Measurements from ENCODE around the gene MED25. TPM values are rescaled to one million over a fixed set of nuclear protein-coding genes. Genes with fewer than 3 reads are reported as not detected.

MED25 gene
- total and polyA plus RNA-seq, 2 of the 8 experiments (the other 6 are each of a cell fraction or from before 2014, with no cell fraction given), result 21.6 to 71.4 TPM

- TF ChIP-seq, protein P1, sequence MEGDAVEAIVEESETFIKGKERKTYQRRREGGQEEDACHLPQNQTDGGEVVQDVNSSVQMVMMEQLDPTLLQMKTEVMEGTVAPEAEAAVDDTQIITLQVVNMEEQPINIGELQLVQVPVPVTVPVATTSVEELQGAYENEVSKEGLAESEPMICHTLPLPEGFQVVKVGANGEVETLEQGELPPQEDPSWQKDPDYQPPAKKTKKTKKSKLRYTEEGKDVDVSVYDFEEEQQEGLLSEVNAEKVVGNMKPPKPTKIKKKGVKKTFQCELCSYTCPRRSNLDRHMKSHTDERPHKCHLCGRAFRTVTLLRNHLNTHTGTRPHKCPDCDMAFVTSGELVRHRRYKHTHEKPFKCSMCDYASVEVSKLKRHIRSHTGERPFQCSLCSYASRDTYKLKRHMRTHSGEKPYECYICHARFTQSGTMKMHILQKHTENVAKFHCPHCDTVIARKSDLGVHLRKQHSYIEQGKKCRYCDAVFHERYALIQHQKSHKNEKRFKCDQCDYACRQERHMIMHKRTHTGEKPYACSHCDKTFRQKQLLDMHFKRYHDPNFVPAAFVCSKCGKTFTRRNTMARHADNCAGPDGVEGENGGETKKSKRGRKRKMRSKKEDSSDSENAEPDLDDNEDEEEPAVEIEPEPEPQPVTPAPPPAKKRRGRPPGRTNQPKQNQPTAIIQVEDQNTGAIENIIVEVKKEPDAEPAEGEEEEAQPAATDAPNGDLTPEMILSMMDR (IDR thresholded peaks at IDR 0.05; ENCODE audit: control extremely low read depth in 1 of 3, insufficient read depth in 1 of 3, low read depth in 1 of 3, low read length in 3 of 3), result peak in 1 of 3 experiments; percentile 12; a peak in 1 of 4 replicates
- TF ChIP-seq EZH2 (IDR thresholded peaks at IDR 0.05; ENCODE audit: low read depth, low read length, severe bottlenecking) (no peak), TAF7 (optimal IDR thresholded peaks at IDR 0.05; ENCODE audit: borderline replicate concordance, low read depth, low read length) (no peak), CBX8 (IDR thresholded peaks at IDR 0.05; ENCODE audit: borderline replicate concordance, low read depth, low read length) (no peak), POU5F1 (IDR thresholded peaks at IDR 0.05; ENCODE audit: low read depth, low read length) (no peak), ATF3 (IDR thresholded peaks at IDR 0.05; ENCODE audit: insufficient read depth, low read depth, low read length) (no peak), KDM5A (IDR thresholded peaks at IDR 0.05; ENCODE audit: low read length) (no peak), BRCA1 (IDR thresholded peaks at IDR 0.05; ENCODE audit: low read depth, low read length) (no peak), CTBP2 (IDR thresholded peaks at IDR 0.05; ENCODE audit: borderline replicate concordance, insufficient read depth, insufficient read length, low read length) (no peak), PHF8 (conservative IDR thresholded peaks at IDR 0.05; ENCODE audit: low read depth, low read length) (no peak), NRF1 (IDR thresholded peaks at IDR 0.05; ENCODE audit: low read depth, low read length) (no peak), SAP30 (IDR thresholded peaks at IDR 0.05; ENCODE audit: insufficient read depth, insufficient replicate concordance, low read length) (no peak), ASH2L (IDR thresholded peaks at IDR 0.05; ENCODE audit: low read length) (no peak), FOSL1 (IDR thresholded peaks at IDR 0.05; ENCODE audit: insufficient read depth, low read depth, low read length) (no peak), KDM1A (IDR thresholded peaks at IDR 0.05; ENCODE audit: borderline replicate concordance, low read length) (no peak)
- TF ChIP-seq, protein P2, sequence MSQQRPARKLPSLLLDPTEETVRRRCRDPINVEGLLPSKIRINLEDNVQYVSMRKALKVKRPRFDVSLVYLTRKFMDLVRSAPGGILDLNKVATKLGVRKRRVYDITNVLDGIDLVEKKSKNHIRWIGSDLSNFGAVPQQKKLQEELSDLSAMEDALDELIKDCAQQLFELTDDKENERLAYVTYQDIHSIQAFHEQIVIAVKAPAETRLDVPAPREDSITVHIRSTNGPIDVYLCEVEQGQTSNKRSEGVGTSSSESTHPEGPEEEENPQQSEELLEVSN (IDR thresholded peaks at IDR 0.05), result peak; percentile 60
- TF ChIP-seq, protein P3, sequence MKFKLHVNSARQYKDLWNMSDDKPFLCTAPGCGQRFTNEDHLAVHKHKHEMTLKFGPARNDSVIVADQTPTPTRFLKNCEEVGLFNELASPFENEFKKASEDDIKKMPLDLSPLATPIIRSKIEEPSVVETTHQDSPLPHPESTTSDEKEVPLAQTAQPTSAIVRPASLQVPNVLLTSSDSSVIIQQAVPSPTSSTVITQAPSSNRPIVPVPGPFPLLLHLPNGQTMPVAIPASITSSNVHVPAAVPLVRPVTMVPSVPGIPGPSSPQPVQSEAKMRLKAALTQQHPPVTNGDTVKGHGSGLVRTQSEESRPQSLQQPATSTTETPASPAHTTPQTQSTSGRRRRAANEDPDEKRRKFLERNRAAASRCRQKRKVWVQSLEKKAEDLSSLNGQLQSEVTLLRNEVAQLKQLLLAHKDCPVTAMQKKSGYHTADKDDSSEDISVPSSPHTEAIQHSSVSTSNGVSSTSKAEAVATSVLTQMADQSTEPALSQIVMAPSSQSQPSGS (IDR thresholded peaks at IDR 0.05; ENCODE audit: low read length), result no peak
These were observed 8.7 kb upstream of the MED25 start (continued) for GRCh38 chr19:49809160-49809940.
